DOHH2 (cell line): ENCODE data around the gene KLF2.

ENCODE experiments used
- CTCF ChIP-seq: fragments of 200-600 bp; sonication (generic); IDR thresholded peaks from one replicate; pipeline ENCODE4 v1.5.1; 2014; ENCODE audit warnings: antibody characterized with exemption, mild to moderate bottlenecking, low read depth, low read length; ENCODE audit not compliant: poor library complexity, severe bottlenecking
- EZH2phosphoT487 ChIP-seq: fragments of 200-600 bp; sonication (generic); IDR thresholded peaks from 2 replicates; pipeline ENCODE4 v1.6.1; 2017; ENCODE audit warnings: borderline replicate concordance, mild to moderate bottlenecking, antibody characterized with exemption, low read length, moderate library complexity, mixed read lengths

DNA sequence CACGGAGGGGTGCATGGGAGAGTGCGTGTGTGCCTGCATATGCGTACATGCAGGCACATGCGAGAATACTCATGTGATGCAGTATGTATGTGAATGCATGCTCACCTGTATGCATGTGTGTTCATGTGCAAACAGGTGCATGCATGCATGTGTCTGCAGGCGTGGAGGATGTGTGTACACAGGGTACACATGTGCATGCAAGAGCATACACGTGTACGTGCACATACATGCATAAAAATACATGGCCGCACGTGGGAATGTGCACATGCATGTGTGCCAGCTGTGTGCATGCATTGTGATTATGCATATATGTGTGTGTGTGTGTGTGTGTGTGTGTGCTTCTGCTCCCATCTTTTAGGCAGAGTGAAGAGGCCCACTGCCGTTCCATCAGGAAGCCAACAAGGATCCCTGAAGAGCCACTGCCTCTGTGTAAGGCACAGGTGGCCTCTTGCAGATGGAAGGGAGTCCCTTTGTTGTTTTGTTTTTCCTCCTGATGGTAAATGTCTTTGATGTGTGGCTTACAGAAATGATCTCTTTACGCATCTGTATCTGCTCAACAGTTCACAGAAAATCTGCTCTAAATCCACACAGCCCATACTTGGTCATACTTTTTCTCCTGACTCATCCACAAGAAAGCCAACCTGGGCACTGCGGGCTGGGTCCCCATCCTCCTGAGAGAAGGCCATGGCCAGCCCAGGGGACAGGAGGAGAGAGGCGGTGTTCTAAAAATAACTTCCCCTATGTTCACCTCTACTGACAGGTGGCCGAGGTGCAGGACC, 50.7 kb downstream of the KLF2 start:
- TF ChIP-seq CTCF (no peak), EZH2phosphoT487 (no peak)
